Keratinocyte (primary cell): ENCODE data around the gene B3GALT4. TPM values are rescaled to one million over a fixed set of nuclear protein-coding genes. Genes with fewer than 3 reads are reported as not detected.

Experiments
- DNase-seq: peaks from one replicate; pipeline ENCODE4 v3.0.0-alpha.2; 2011; ENCODE audit warnings: low read depth, missing footprints, low spot score
- FAIRE-seq: peaks from 2 replicates; lab custom pipeline; 2011; peaks lifted over from hg19 to GRCh38; lab: Jason Lieb, UNC
- H2AFZ ChIP-seq: 2 replicates; pipeline ENCODE4 v1.6.0; 2012; ENCODE audit warnings: low read length, control low read depth, inconsistent platforms; ENCODE audit not compliant: control insufficient read depth
- H3K27ac ChIP-seq: 2 replicates; pipeline ENCODE4 v1.5.1; 2011; ENCODE audit warnings: low read length; ENCODE audit not compliant: control insufficient read depth, insufficient read depth
- H3K27me3 ChIP-seq: 3 replicates; pipeline ENCODE4 v1.6.0; 2011; ENCODE audit warnings: low read length; ENCODE audit not compliant: control insufficient read depth, insufficient read depth; ENCODE audit errors: extremely low read depth
- H3K36me3 ChIP-seq, 2 experiments: 2 replicates in 1 of 2; 3 replicates in 1 of 2; pipeline ENCODE4 v1.5.1; 2011; ENCODE audit warnings: low read length in 2 of 2, mild to moderate bottlenecking in 1 of 2; ENCODE audit not compliant: control insufficient read depth in 2 of 2, insufficient read depth in 2 of 2; ENCODE audit errors: extremely low read depth in 1 of 2
- H3K4me1 ChIP-seq: 3 replicates; pipeline ENCODE4 v1.5.1; 2011; ENCODE audit warnings: low read length; ENCODE audit not compliant: control insufficient read depth, insufficient read depth; ENCODE audit errors: extremely low read depth
- H3K4me2 ChIP-seq: 3 replicates; pipeline ENCODE4 v1.6.0; 2011; ENCODE audit warnings: low read depth, low read length; ENCODE audit not compliant: control insufficient read depth, insufficient read depth; ENCODE audit errors: extremely low read depth
- H3K4me3 ChIP-seq, 3 experiments: fragments of 200-600 bp in 1 of 3; sonication (generic) in 1 of 3; 2 replicates in 2 of 3; 3 replicates in 1 of 3; pipeline ENCODE4 v1.5.1; 2011 to 2016; ENCODE audit warnings: low read length in 3 of 3, mild to moderate bottlenecking in 3 of 3, control low read depth in 2 of 3, inconsistent platforms in 1 of 3, low read depth in 1 of 3, mixed read lengths in 1 of 3, mixed run types in 1 of 3, moderate library complexity in 1 of 3; ENCODE audit not compliant: control insufficient read depth in 2 of 3, insufficient read depth in 2 of 3; ENCODE audit errors: extremely low read depth in 1 of 3
- H3K79me2 ChIP-seq: 2 replicates; pipeline ENCODE4 v1.6.0; 2012; ENCODE audit warnings: low read length; ENCODE audit not compliant: control insufficient read depth, insufficient read depth
- H3K9ac ChIP-seq: 3 replicates; pipeline ENCODE4 v1.6.0; 2011; ENCODE audit warnings: low read length; ENCODE audit not compliant: control insufficient read depth, insufficient read depth; ENCODE audit errors: extremely low read depth
- H3K9me1 ChIP-seq: 3 replicates; pipeline ENCODE4 v1.6.0; 2011; ENCODE audit warnings: low read length; ENCODE audit not compliant: control insufficient read depth, insufficient read depth; ENCODE audit errors: extremely low read depth
- H3K9me3 ChIP-seq: 2 replicates; pipeline ENCODE4 v1.5.1; 2012; ENCODE audit warnings: low read depth, low read length; ENCODE audit not compliant: control insufficient read depth
- H4K20me1 ChIP-seq: 3 replicates; pipeline ENCODE4 v1.6.0; 2011; ENCODE audit warnings: low read length; ENCODE audit not compliant: control insufficient read depth, insufficient read depth; ENCODE audit errors: extremely low read depth
- CTCF ChIP-seq, 3 experiments: IDR thresholded peaks in 1 of 3; conservative IDR thresholded peaks in 1 of 3; optimal IDR thresholded peaks in 1 of 3; 2 replicates in 2 of 3; 3 replicates in 1 of 3; pipeline versions ENCODE3 to v1.5.1; 2011; ENCODE audit warnings: low read length in 3 of 3, mild to moderate bottlenecking in 3 of 3, moderate library complexity in 2 of 3, control low read depth in 1 of 3, inconsistent platforms in 1 of 3; ENCODE audit not compliant: insufficient read depth in 2 of 3; ENCODE audit errors: extremely low read depth in 1 of 3
- EZH2 ChIP-seq: IDR thresholded peaks from one replicate; pipeline ENCODE4 v1.6.1; 2012; ENCODE audit warnings: inconsistent platforms, mild to moderate bottlenecking, low read length, moderate library complexity
- dilution Hi-C: fragments of 300-500 bp; cut with MboI; formaldehyde crosslinking; loops from one replicate; pipeline ENCODE4 v1.7.0; 2020; ENCODE audit warnings: low sequenced_read_pairs; ENCODE audit not compliant: extremely low pct_ligation_motif_present
- polyA plus RNA-seq, 5 experiments: library from polyadenylated mRNA; depleted of rRNA in 3 of 5; stranded (reverse) in 3 of 5; stranded (forward) in 1 of 5; unstranded in 1 of 5; fragments of >200 nt; gene quantifications; 1 replicate in 1 of 5; 2 replicates in 3 of 5; 3 replicates in 1 of 5; pipeline versions ENCODE4 v1.2.1 to v1.2.3, GENCODE V29; 2011 to 2012; ENCODE audit warnings: missing spikeins in 2 of 5, low read depth in 1 of 5, low replicate concordance in 1 of 5

The B3GALT4 gene
- polyA plus RNA-seq, 1 donor (not counting 4 experiments of a cell fraction or from before 2014, with no cell fraction given), result 0.31 TPM

- no peak for TF ChIP-seq EZH2
- Histone ChIP-seq H2AFZ (no peak overlapping the region), H3K9me3 (no peaks in the 10 kb centered on the region), H3K4me1 (peaks cover 31% of the 10 kb centered on the region), H3K9me1 (peaks cover 2% of the 10 kb centered on the region), H3K4me3 (no peak overlapping the region), H3K36me3 (peaks cover 37 to 47% of the 10 kb centered on the region in 2 experiments), H3K27ac (no peak overlapping the region), H4K20me1 (peaks cover 34% of the 10 kb centered on the region), H3K4me2 (no peak overlapping the region), H3K9ac (no peak overlapping the region), H3K79me2 (peaks cover 26% of the 10 kb centered on the region), H3K27me3 (no peaks in the 10 kb centered on the region)
- dilution Hi-C loops, result no loop called here
- FAIRE-seq (no peak), DNase-seq (no peak)
Measured at GRCh38 chr6:33278392-33278741, 1.4 kb downstream of the B3GALT4 start.

- Histone ChIP-seq H3K9me1 (peaks cover 2% of the 10 kb centered on the region), H3K4me2 (no peak overlapping the region), H2AFZ (no peak overlapping the region), H3K9me3 (no peaks in the 10 kb centered on the region), H3K9ac (no peak overlapping the region), H3K79me2 (peaks cover 22% of the 10 kb centered on the region), H3K4me1 (peaks cover 28% of the 10 kb centered on the region), H3K27ac (no peak overlapping the region), H4K20me1 (peaks cover 30% of the 10 kb centered on the region), H3K36me3 (peaks cover 40 to 42% of the 10 kb centered on the region in 2 experiments), H3K4me3 (no peak overlapping the region), H3K27me3 (no peaks in the 10 kb centered on the region)
- TF ChIP-seq CTCF (optimal IDR thresholded peaks at IDR 0.05 in 1 of 3, IDR thresholded peaks at IDR 0.05 in 1 of 3, conservative IDR thresholded peaks at IDR 0.05 in 1 of 3; ENCODE audit: extremely low read depth in 1 of 3, insufficient read depth in 2 of 3, low read length in 3 of 3) (no peak), EZH2 (no peak)
- DNase-seq (no peak), FAIRE-seq (no peak)
- dilution Hi-C loops, result no loop called here
Measured at GRCh38 chr6:33278810-33279209, 1.9 kb downstream of the B3GALT4 start.

GRCh38 chr6:33279257-33279695, 2.4 kb downstream of the B3GALT4 start:
- Histone ChIP-seq H3K4me3 (no peak overlapping the region), H3K9me3 (no peaks in the 10 kb centered on the region), H3K27ac (no peak overlapping the region), H3K27me3 (no peaks in the 10 kb centered on the region), H3K4me2 (no peak overlapping the region), H3K4me1 (peaks cover 23% of the 10 kb centered on the region), H3K9ac (no peak overlapping the region), H3K36me3 (peaks cover 38 to 41% of the 10 kb centered on the region in 2 experiments), H4K20me1 (peaks cover 26% of the 10 kb centered on the region), H3K9me1 (peaks cover 2% of the 10 kb centered on the region), H2AFZ (no peak overlapping the region), H3K79me2 (peaks cover 17% of the 10 kb centered on the region)
- DNase-seq, result no peak
- no peak for FAIRE-seq
- dilution Hi-C loops, result no loop called here
- TF ChIP-seq EZH2 (no peak), CTCF (optimal IDR thresholded peaks at IDR 0.05 in 1 of 3, IDR thresholded peaks at IDR 0.05 in 1 of 3, conservative IDR thresholded peaks at IDR 0.05 in 1 of 3; ENCODE audit: extremely low read depth in 1 of 3, insufficient read depth in 2 of 3, low read length in 3 of 3) (no peak)
